Gastrocnemius medialis (tissue), 4 donors: ENCODE data around the gene DLG1. TPM values are rescaled to one million over a fixed set of nuclear protein-coding genes. Genes with fewer than 3 reads are reported as not detected.

Experiments
- ATAC-seq, 2 donors: fragments of 150-250 bp; one replicate each; pipeline ENCODE4 v1.9.1; 2016
- DNase-seq, 2 donors: peaks; one replicate each; pipeline ENCODE4 v3.0.0-alpha.2; 2019
- H3K27ac ChIP-seq, 4 donors: fragments of 200-600 bp; sonication (generic); 1 replicate in 1 of 4; 2 replicates in 3 of 4; pipeline ENCODE4 v1.5.1; 2016 to 2018; ENCODE audit warnings: mild to moderate bottlenecking in 2 of 4, moderate library complexity in 1 of 4
- H3K27me3 ChIP-seq, 3 donors: fragments of 200-600 bp; sonication (generic) in 2 of 3; 1 replicate in 1 of 3; 2 replicates in 2 of 3; pipeline versions ENCODE4 v1.5.1 to v1.6.0; 2016 to 2019; ENCODE audit warnings: mild to moderate bottlenecking in 1 of 3, moderate library complexity in 1 of 3
- H3K36me3 ChIP-seq, 2 donors: fragments of 200-600 bp; sonication (generic) in 1 of 2; one replicate each; pipeline ENCODE4 v1.5.1; 2017 to 2018
- H3K4me1 ChIP-seq, 2 donors: fragments of 200-600 bp; sonication (generic) in 1 of 2; one replicate each; pipeline ENCODE4 v1.5.1; 2016 to 2017; ENCODE audit warnings: mild to moderate bottlenecking in 2 of 2
- H3K4me3 ChIP-seq, 4 donors: fragments of 200-600 bp; sonication (generic) in 3 of 4; 1 replicate in 1 of 4; 2 replicates in 3 of 4; pipeline ENCODE4 v1.5.1; 2016 to 2019; ENCODE audit warnings: mild to moderate bottlenecking in 2 of 4
- H3K9me3 ChIP-seq, 3 donors: fragments of 200-600 bp; sonication (generic) in 2 of 3; 1 replicate in 1 of 3; 2 replicates in 2 of 3; pipeline ENCODE4 v1.5.1; 2016 to 2019
- POLR2A ChIP-seq, 2 donors: fragments of 450-650 bp; IDR thresholded peaks; one replicate each; pipeline ENCODE4 v1.6.1; 2017; ENCODE audit warnings: antibody characterized with exemption in 2 of 2, mild to moderate bottlenecking in 2 of 2, moderate library complexity in 2 of 2
- in situ Hi-C, 4 donors: fragments of 200-750 bp; cut with MboI; loops; one replicate each; pipeline versions ENCODE4 v1.15.0 to v1.8.0; 2017; ENCODE audit warnings: low sequenced_read_pairs in 4 of 4
- intact Hi-C: fragments of 100-400 bp; cut with DNase I; formaldehyde crosslinking; loops from one replicate; pipeline ENCODE4 v1.15.1; 2023; ENCODE audit warnings: low total_unique reads
- total RNA-seq, 4 donors: library from RNA; depleted of rRNA; stranded (reverse); fragments of >200 nt; gene quantifications; one replicate each; pipeline versions ENCODE4 v1.1.0 to v1.2.3, GENCODE V29; 2016
- TF ChIP-seq, protein P1 (sequence below), 5 experiments: fragments of 450-650 bp in 3 of 5; fragments of 200-600 bp in 2 of 5; sonication (generic) in 2 of 5; IDR thresholded peaks in 4 of 5; conservative IDR thresholded peaks in 1 of 5; 1 replicate in 4 of 5; 2 replicates in 1 of 5; pipeline ENCODE4 v1.5.1; 2016 to 2019; ENCODE audit warnings: antibody characterized with exemption in 5 of 5, mild to moderate bottlenecking in 3 of 5, moderate library complexity in 3 of 5

The DLG1 gene
- total RNA-seq, 4 donors from 2014 or later: 41.4 to 112 (median 61.1) TPM

DNA sequence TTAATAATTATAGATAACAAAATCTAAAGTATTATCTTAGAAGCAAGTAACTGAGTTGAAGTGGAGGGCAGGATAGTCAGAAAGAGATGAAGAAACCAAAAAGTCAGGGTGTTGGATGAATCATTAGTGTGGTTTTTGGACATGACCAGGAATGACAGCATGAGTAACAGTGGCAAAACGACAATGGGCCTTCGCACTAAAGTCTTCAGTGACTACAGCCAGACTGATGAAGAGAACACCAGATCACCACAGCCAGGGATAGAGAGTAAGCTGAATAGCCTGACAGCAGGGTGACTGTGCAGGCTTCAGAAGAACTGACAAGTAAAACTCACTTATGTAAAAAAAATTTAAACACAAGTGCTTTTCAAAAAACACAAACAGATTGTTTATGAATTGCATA lies 172.8 kb downstream of the DLG1 start:
- in situ Hi-C loops (no loop called here), intact Hi-C loops (no loop called here)
- Histone ChIP-seq H3K27ac (no peak overlapping the region), H3K9me3 (no peaks in the 10 kb centered on the region), H3K4me1 (no peaks in the 10 kb centered on the region), H3K36me3 (peaks cover 0 to 14% of the 10 kb centered on the region in 2 donors), H3K27me3 (no peaks in the 10 kb centered on the region), H3K4me3 (no peak overlapping the region)
- DNase-seq: no peak
- ATAC-seq: no peak
- TF ChIP-seq, protein P1, sequence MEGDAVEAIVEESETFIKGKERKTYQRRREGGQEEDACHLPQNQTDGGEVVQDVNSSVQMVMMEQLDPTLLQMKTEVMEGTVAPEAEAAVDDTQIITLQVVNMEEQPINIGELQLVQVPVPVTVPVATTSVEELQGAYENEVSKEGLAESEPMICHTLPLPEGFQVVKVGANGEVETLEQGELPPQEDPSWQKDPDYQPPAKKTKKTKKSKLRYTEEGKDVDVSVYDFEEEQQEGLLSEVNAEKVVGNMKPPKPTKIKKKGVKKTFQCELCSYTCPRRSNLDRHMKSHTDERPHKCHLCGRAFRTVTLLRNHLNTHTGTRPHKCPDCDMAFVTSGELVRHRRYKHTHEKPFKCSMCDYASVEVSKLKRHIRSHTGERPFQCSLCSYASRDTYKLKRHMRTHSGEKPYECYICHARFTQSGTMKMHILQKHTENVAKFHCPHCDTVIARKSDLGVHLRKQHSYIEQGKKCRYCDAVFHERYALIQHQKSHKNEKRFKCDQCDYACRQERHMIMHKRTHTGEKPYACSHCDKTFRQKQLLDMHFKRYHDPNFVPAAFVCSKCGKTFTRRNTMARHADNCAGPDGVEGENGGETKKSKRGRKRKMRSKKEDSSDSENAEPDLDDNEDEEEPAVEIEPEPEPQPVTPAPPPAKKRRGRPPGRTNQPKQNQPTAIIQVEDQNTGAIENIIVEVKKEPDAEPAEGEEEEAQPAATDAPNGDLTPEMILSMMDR (IDR thresholded peaks at IDR 0.05 in 4 of 5, conservative IDR thresholded peaks at IDR 0.05 in 1 of 5): no peak
- no peak for TF ChIP-seq POLR2A (IDR thresholded peaks at IDR 0.05)

DNA sequence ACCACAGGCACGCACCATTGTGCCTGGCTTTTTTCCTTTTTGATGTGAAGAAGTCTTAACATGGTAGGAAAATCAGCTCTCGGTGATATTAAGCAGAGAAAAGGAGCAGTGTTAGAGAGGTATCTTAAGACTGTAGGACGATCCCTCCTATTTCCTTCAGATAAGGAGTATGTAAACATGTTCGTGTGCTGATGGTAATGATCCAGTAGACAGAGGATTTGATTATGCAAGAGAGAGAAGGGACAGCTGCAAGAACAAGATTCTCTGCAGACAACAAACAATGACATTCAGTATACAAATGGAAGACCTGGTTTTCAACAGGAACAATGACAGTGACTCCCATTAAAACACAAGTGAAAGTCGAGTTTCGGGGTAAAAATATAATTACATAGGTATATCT lies 173.7 kb downstream of the DLG1 start:
- DNase-seq: no peak
- no peak for TF ChIP-seq POLR2A (IDR thresholded peaks at IDR 0.05)
- Histone ChIP-seq H3K9me3 (no peaks in the 10 kb centered on the region), H3K4me1 (no peaks in the 10 kb centered on the region), H3K36me3 (peaks cover 0 to 6% of the 10 kb centered on the region in 2 donors), H3K4me3 (no peak overlapping the region), H3K27ac (no peak overlapping the region), H3K27me3 (no peaks in the 10 kb centered on the region)
- intact Hi-C loops (no loop called here), in situ Hi-C loops (no loop called here)
- no peak for ATAC-seq

DNA sequence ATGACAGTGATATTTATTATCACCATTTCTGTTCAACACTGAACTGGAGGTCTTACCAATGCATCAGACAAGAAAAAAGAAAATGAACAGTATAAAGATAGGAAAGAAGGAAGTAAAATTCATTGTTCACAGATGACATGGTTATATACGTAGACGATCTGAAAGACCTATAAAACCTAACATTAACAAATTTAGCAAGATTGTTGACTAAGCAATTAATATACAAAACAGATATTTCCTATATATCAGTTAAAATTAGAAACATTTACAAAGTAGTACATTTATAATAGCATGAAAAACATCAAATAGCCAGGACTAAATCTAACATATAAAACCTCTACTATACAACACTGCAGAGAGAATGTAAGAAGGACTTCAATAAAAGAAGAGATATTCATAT lies 176.0 kb downstream of the DLG1 start:
- Histone ChIP-seq H3K9me3 (no peaks in the 10 kb centered on the region), H3K4me3 (no peak overlapping the region), H3K4me1 (no peaks in the 10 kb centered on the region), H3K27ac (no peak overlapping the region), H3K27me3 (no peaks in the 10 kb centered on the region), H3K36me3 (peaks cover 0 to 9% of the 10 kb centered on the region in 2 donors)
- no peak for TF ChIP-seq POLR2A (IDR thresholded peaks at IDR 0.05)
- TF ChIP-seq, protein P1 (IDR thresholded peaks at IDR 0.05 in 4 of 5, conservative IDR thresholded peaks at IDR 0.05 in 1 of 5): no peak
- ATAC-seq (no peak), DNase-seq (no peak)
- in situ Hi-C loops (no loop called here), intact Hi-C loops (no loop called here)

DNA sequence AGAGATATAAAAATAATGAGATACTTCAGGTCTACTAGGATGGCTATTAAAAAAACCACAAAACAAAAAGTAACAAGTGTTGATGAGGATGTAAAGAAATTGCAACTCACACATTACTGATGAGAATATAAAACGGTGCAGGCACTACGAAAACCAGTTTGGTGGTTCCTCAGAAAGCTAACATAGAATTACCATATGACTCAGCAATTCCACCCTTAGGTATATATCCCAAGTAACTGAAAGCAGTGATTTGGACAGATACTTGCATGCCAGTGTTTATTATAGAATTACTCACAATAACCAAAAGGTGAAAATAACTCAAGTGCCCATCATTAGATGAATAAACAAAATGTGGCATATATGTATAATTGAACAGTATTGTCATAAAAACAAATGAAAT lies 181.3 kb downstream of the DLG1 start:
- ATAC-seq: no peak
- Histone ChIP-seq H3K9me3 (no peaks in the 10 kb centered on the region), H3K4me1 (no peaks in the 10 kb centered on the region), H3K27ac (no peak overlapping the region), H3K36me3 (peaks cover 0 to 29% of the 10 kb centered on the region in 2 donors), H3K27me3 (no peaks in the 10 kb centered on the region), H3K4me3 (no peak overlapping the region)
- in situ Hi-C loops: no loop called here
- intact Hi-C loops: no loop called here
- DNase-seq: no peak
- TF ChIP-seq, protein P1 (IDR thresholded peaks at IDR 0.05 in 4 of 5, conservative IDR thresholded peaks at IDR 0.05 in 1 of 5): no peak
- TF ChIP-seq POLR2A (IDR thresholded peaks at IDR 0.05): no peak

DNA sequence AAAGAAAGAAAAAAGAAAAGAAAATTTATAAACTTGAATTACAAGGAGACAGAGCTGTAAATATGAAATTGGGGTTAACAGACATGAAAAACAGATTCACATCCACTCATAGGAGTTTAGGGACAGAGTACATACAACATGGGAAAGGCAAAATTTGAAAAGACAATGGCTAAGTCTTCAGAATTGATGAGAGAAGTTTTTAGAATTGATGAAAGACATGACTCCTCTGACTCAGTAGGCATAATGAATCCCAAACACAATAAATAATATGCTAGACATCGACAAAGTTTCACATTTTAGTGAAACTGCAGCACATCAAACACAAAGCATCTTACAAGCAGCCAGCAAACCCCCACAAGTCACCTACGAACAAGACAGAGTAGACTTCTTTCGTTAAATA lies 184.4 kb downstream of the DLG1 start:
- no peaks in the 10 kb centered on the region for H3K9me3 ChIP-seq
- ATAC-seq (no peak), DNase-seq (no peak)
- TF ChIP-seq POLR2A (IDR thresholded peaks at IDR 0.05): no peak
- TF ChIP-seq, protein P1 (IDR thresholded peaks at IDR 0.05 in 4 of 5, conservative IDR thresholded peaks at IDR 0.05 in 1 of 5): no peak
- no peaks in the 10 kb centered on the region for H3K27me3 ChIP-seq
- peaks cover 0 to 41% of the 10 kb centered on the region in 2 donors for H3K36me3 ChIP-seq
- no peaks in the 10 kb centered on the region for H3K4me1 ChIP-seq
- in situ Hi-C loops (no loop called here), intact Hi-C loops (no loop called here)
- no peak overlapping the region for H3K27ac ChIP-seq
- H3K4me3 ChIP-seq: no peak overlapping the region
